ENCODE measurements around the gene CENPP.

DNA sequence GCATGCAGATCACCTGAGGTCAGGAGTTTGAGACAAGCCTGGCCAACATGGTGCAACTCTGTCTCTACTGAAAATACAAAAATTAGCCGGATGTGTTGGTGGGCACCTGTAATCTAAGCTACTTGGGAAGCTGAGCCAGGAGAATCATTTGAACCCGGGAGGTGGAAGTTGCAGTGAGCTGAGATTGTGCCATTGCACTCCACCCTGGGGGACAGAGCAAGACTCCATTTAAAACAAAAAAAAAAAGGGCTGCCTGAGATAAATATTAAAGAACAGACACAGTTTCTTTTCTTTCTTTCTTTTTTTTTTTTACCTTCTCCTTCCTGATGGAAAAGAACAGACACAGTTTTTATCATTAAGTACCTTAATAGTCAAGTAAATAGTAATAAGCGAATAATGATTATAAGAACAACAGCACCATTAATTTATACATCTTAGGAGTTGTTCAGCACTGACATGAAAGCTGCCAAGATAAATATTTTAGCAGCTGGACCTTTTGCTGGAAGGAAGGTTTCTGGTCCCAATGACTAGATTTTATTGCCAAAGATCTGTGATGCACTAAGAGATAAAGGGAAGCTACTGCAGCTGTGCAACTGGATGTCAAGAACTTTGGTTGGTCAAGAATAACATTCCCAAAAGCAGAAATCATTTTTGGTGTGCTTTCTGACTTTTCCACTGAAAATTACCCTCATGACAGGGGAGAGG, 7.0 kb downstream of the CENPP start:
- TF ChIP-seq, protein P1, sequence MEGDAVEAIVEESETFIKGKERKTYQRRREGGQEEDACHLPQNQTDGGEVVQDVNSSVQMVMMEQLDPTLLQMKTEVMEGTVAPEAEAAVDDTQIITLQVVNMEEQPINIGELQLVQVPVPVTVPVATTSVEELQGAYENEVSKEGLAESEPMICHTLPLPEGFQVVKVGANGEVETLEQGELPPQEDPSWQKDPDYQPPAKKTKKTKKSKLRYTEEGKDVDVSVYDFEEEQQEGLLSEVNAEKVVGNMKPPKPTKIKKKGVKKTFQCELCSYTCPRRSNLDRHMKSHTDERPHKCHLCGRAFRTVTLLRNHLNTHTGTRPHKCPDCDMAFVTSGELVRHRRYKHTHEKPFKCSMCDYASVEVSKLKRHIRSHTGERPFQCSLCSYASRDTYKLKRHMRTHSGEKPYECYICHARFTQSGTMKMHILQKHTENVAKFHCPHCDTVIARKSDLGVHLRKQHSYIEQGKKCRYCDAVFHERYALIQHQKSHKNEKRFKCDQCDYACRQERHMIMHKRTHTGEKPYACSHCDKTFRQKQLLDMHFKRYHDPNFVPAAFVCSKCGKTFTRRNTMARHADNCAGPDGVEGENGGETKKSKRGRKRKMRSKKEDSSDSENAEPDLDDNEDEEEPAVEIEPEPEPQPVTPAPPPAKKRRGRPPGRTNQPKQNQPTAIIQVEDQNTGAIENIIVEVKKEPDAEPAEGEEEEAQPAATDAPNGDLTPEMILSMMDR (IDR thresholded peaks at IDR 0.05): no peak
- no peak for TF ChIP-seq POLR2A (IDR thresholded peaks at IDR 0.05)

Data from thyroid gland (tissue), 4 donors.